GM23338 (cell line): ENCODE data around the gene ZNF74. TPM values are rescaled to one million over a fixed set of nuclear protein-coding genes. Genes with fewer than 3 reads are reported as not detected.

Experiments used
- ATAC-seq: fragments of 200-7000 bp; cut with Tn5 transposase; 3 replicates; pipeline ENCODE4 v1.9.1; 2020
- DNase-seq: peaks from one replicate; pipeline ENCODE4 v3.0.0-alpha.2; 2015; ENCODE audit warnings: low spot score
- H2AFZ ChIP-seq: fragments of 200-600 bp; sonication (generic); 2 replicates; pipeline ENCODE4 v1.8.0; 2016; ENCODE audit warnings: antibody characterized with exemption, mild to moderate bottlenecking, moderate library complexity
- H3F3A ChIP-seq: fragments of 200-600 bp; sonication (generic); replicated peaks from 2 replicates; pipeline ENCODE4 v1.8.0; 2017; ENCODE audit warnings: antibody characterized with exemption, mixed run types, low read depth
- H3K27ac ChIP-seq: fragments of 200-600 bp; sonication (generic); 2 replicates; pipeline ENCODE4 v1.6.1; 2016; ENCODE audit warnings: low read depth
- H3K27me3 ChIP-seq: fragments of 200-600 bp; sonication (generic); 2 replicates; pipeline ENCODE4 v1.8.0; 2016; ENCODE audit warnings: mild to moderate bottlenecking, mixed run types, moderate library complexity; ENCODE audit not compliant: insufficient read depth
- H3K36me3 ChIP-seq: fragments of 200-600 bp; sonication (generic); 2 replicates; pipeline ENCODE4 v1.8.0; 2016; ENCODE audit warnings: mild to moderate bottlenecking; ENCODE audit not compliant: insufficient read depth
- H3K4me1 ChIP-seq: fragments of 200-600 bp; sonication (generic); 2 replicates; pipeline ENCODE4 v1.8.0; 2016; ENCODE audit warnings: mild to moderate bottlenecking, moderate library complexity; ENCODE audit not compliant: insufficient read depth
- H3K4me2 ChIP-seq: fragments of 200-600 bp; sonication (generic); 2 replicates; pipeline ENCODE4 v1.7.1; 2017; ENCODE audit warnings: mixed run types
- H3K4me3 ChIP-seq: fragments of 200-600 bp; sonication (generic); 2 replicates; pipeline ENCODE4 v1.6.1; 2016; ENCODE audit warnings: mixed run types
- H3K79me2 ChIP-seq: fragments of 200-600 bp; sonication (generic); replicated peaks from 2 replicates; pipeline ENCODE4 v1.8.0; 2017; ENCODE audit warnings: mild to moderate bottlenecking; ENCODE audit not compliant: insufficient read depth
- H3K9me2 ChIP-seq: fragments of 200-600 bp; sonication (generic); 2 replicates; pipeline ENCODE4 v1.8.0; 2017; ENCODE audit not compliant: insufficient read depth
- H4K20me1 ChIP-seq: fragments of 200-600 bp; sonication (generic); replicated peaks from 2 replicates; pipeline ENCODE4 v1.8.0; 2017; ENCODE audit warnings: mild to moderate bottlenecking; ENCODE audit not compliant: insufficient read depth
- H3K27ac Mint-ChIP-seq: 2 replicates; pipeline ENCODE4 v1.8.0; 2020; ENCODE audit warnings: inconsistent platforms, mild to moderate bottlenecking, moderate library complexity, mixed read lengths
- H3K27me3 Mint-ChIP-seq: 3 replicates; pipeline ENCODE4 v1.8.0; 2022; ENCODE audit warnings: low read depth, mild to moderate bottlenecking, moderate library complexity, mixed read lengths, inconsistent platforms; ENCODE audit not compliant: insufficient read depth, poor library complexity
- H3K36me3 Mint-ChIP-seq: 3 replicates; pipeline ENCODE4 v1.8.0; 2021; ENCODE audit warnings: low read depth, mild to moderate bottlenecking, inconsistent platforms, moderate library complexity, mixed read lengths
- H3K4me1 Mint-ChIP-seq: 3 replicates; pipeline ENCODE4 v1.8.0; 2020; ENCODE audit warnings: mild to moderate bottlenecking, inconsistent platforms, mixed read lengths
- H3K4me3 Mint-ChIP-seq: 3 replicates; pipeline ENCODE4 v1.8.0; 2021; ENCODE audit warnings: moderate library complexity, mild to moderate bottlenecking, inconsistent platforms, mixed read lengths
- H3K9me3 Mint-ChIP-seq: 3 replicates; pipeline ENCODE4 v1.8.0; 2020; ENCODE audit warnings: moderate library complexity, mild to moderate bottlenecking, inconsistent platforms, mixed read lengths
- CREB1 ChIP-seq: fragments of 250-450 bp; sonication (Bioruptor Pico); IDR thresholded peaks from 2 replicates; pipeline ENCODE4 v1.5.0; 2020; ENCODE audit warnings: low read depth, mild to moderate bottlenecking, moderate library complexity
- EZH2 ChIP-seq: fragments of 200-600 bp; sonication (generic); IDR thresholded peaks from one replicate; pipeline ENCODE4 v1.8.0; 2017; ENCODE audit warnings: antibody characterized with exemption, mild to moderate bottlenecking, low read depth; ENCODE audit not compliant: unreplicated experiment
- EZH2phosphoT487 ChIP-seq: fragments of 200-600 bp; sonication (generic); IDR thresholded peaks from one replicate; pipeline ENCODE4 v1.8.1; 2018; ENCODE audit warnings: antibody characterized with exemption; ENCODE audit not compliant: unreplicated experiment
- NANOG ChIP-seq: IDR thresholded peaks from 2 replicates; pipeline ENCODE4 v1.6.1; 2016; ENCODE audit warnings: antibody characterized with exemption, borderline replicate concordance
- STAT1 ChIP-seq: IDR thresholded peaks from one replicate; pipeline ENCODE4 v1.6.1; 2016; ENCODE audit warnings: antibody characterized with exemption; ENCODE audit not compliant: unreplicated experiment
- ZNF114 ChIP-seq: fragments of 250-450 bp; sonication (Bioruptor Pico); IDR thresholded peaks from 2 replicates; pipeline ENCODE4 v1.5.0; 2020; ENCODE audit warnings: mild to moderate bottlenecking, moderate library complexity
- ZNF331 ChIP-seq: fragments of 250-450 bp; sonication (Bioruptor Pico); IDR thresholded peaks from 2 replicates; pipeline ENCODE4 v1.5.0; 2020; ENCODE audit warnings: low read depth, mild to moderate bottlenecking, moderate library complexity
- polyA plus RNA-seq: library from polyadenylated mRNA; unstranded; fragments of >200 nt; fragmentation: Nextera tagmentation; extraction: Ambion mirVana; gene quantifications from 2 replicates; pipeline ENCODE4 v1.2.1, GENCODE V29; 2016
- total RNA-seq: library from RNA; depleted of rRNA; stranded (reverse); fragments of >200 nt; shearing (Covaris generic); gene quantifications from 2 replicates; pipeline ENCODE4 v1.2.3, GENCODE V29; 2014
- TF ChIP-seq, protein P1 (sequence below): IDR thresholded peaks from one replicate; pipeline ENCODE4 v1.6.1; 2018; ENCODE audit warnings: antibody characterized with exemption; ENCODE audit not compliant: unreplicated experiment
- TF ChIP-seq, protein P2 (sequence below), 2 experiments: fragments of 200-600 bp in 1 of 2; sonication (generic) in 1 of 2; conservative IDR thresholded peaks; 2 replicates each; pipeline versions ENCODE4 v1.5.1 to v1.6.1; 2016 to 2017; ENCODE audit warnings: antibody characterized with exemption in 2 of 2, low read depth in 2 of 2, mild to moderate bottlenecking in 2 of 2, moderate library complexity in 1 of 2
- TF ChIP-seq, protein P3 (sequence below): fragments of 250-450 bp; sonication (Bioruptor Pico); IDR thresholded peaks from 2 replicates; pipeline ENCODE4 v1.5.0; 2020; ENCODE audit warnings: mild to moderate bottlenecking, moderate library complexity

The ZNF74 gene
- total and polyA plus RNA-seq, 2 experiments from 2014 or later, result 16.1 to 94.0 TPM

DNA sequence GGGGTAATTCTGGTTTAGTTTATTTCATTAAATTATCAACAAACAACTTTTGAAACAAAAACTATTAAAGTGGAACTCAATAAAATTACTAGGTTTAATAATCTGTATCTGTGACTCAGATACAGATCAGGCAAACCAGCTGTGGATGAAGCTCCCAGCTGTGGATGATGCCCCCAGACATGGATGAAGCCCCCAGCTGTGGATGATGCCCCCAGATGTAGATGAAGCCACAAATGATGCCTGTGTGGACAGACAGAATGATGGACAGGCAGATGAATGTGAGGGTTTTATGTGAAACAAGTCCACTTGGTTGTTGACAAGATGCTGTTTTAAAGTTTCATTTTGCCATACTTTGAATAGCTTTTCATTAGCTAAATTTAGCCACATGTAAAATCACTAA lies 5.8 kb upstream of the ZNF74 start (continued):
- TF ChIP-seq, protein P1, sequence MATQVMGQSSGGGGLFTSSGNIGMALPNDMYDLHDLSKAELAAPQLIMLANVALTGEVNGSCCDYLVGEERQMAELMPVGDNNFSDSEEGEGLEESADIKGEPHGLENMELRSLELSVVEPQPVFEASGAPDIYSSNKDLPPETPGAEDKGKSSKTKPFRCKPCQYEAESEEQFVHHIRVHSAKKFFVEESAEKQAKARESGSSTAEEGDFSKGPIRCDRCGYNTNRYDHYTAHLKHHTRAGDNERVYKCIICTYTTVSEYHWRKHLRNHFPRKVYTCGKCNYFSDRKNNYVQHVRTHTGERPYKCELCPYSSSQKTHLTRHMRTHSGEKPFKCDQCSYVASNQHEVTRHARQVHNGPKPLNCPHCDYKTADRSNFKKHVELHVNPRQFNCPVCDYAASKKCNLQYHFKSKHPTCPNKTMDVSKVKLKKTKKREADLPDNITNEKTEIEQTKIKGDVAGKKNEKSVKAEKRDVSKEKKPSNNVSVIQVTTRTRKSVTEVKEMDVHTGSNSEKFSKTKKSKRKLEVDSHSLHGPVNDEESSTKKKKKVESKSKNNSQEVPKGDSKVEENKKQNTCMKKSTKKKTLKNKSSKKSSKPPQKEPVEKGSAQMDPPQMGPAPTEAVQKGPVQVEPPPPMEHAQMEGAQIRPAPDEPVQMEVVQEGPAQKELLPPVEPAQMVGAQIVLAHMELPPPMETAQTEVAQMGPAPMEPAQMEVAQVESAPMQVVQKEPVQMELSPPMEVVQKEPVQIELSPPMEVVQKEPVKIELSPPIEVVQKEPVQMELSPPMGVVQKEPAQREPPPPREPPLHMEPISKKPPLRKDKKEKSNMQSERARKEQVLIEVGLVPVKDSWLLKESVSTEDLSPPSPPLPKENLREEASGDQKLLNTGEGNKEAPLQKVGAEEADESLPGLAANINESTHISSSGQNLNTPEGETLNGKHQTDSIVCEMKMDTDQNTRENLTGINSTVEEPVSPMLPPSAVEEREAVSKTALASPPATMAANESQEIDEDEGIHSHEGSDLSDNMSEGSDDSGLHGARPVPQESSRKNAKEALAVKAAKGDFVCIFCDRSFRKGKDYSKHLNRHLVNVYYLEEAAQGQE, result no peak
- TF ChIP-seq STAT1 (no peak), EZH2 (no peak), NANOG (no peak), EZH2phosphoT487 (no peak)
- TF ChIP-seq, protein P2, sequence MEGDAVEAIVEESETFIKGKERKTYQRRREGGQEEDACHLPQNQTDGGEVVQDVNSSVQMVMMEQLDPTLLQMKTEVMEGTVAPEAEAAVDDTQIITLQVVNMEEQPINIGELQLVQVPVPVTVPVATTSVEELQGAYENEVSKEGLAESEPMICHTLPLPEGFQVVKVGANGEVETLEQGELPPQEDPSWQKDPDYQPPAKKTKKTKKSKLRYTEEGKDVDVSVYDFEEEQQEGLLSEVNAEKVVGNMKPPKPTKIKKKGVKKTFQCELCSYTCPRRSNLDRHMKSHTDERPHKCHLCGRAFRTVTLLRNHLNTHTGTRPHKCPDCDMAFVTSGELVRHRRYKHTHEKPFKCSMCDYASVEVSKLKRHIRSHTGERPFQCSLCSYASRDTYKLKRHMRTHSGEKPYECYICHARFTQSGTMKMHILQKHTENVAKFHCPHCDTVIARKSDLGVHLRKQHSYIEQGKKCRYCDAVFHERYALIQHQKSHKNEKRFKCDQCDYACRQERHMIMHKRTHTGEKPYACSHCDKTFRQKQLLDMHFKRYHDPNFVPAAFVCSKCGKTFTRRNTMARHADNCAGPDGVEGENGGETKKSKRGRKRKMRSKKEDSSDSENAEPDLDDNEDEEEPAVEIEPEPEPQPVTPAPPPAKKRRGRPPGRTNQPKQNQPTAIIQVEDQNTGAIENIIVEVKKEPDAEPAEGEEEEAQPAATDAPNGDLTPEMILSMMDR (conservative IDR thresholded peaks at IDR 0.05; ENCODE audit: low read depth in 2 of 2), result no peak

DNA sequence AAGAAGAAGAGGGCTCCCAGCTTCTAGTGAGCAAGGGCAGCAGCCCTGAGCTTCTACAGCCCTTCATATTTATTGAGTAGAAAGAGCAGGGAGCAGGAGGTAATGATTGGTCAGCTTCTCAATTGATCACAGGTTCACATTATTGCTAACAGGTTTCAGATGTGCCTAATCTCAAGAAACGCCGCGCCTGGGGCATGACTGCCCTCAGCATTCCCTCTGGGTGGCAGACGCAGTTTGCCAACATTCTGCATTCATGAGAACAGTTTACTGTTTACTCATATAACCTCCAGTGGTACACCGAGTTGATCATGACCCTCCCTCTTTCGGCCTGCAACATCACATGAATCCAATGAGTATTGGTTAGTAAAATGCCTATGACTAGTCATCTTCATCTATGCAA lies 4.7 kb upstream of the ZNF74 start:
- Histone ChIP-seq H3K4me3 (no peak overlapping the region), H3K9me2 (no peaks in the 10 kb centered on the region), H3F3A (peaks cover under 1% of the 10 kb centered on the region; the same call in 1 of the 2 replicates), H3K36me3 (no peaks in the 10 kb centered on the region), H3K27me3 (no peaks in the 10 kb centered on the region), H3K4me1 (peaks cover 3% of the 10 kb centered on the region; the same call in 1 of the 2 replicates), H4K20me1 (no peaks in the 10 kb centered on the region), H3K27ac (no peak overlapping the region), H3K4me2 (no peak overlapping the region), H3K79me2 (no peaks in the 10 kb centered on the region), H2AFZ (peak overlapping the region; percentile 43; the same call in 1 of the 2 replicates)
- Mint-ChIP-seq H3K36me3 (no peaks in the 10 kb centered on the region), H3K9me3 (no peaks in the 10 kb centered on the region; the same call in 2 of the 3 replicates), H3K4me3 (no peak overlapping the region), H3K27ac (no peak overlapping the region), H3K27me3 (peaks cover 6% of the 10 kb centered on the region), H3K4me1 (peaks cover 3% of the 10 kb centered on the region; the same call in 2 of the 3 replicates)
- DNase-seq, result no peak
- no peak for ATAC-seq
- no peak for TF ChIP-seq CREB1
- TF ChIP-seq, protein P1, result no peak
- no peak for TF ChIP-seq ZNF331 (CRISPR knock-in tag)
- TF ChIP-seq EZH2, result no peak
- TF ChIP-seq, protein P3, sequence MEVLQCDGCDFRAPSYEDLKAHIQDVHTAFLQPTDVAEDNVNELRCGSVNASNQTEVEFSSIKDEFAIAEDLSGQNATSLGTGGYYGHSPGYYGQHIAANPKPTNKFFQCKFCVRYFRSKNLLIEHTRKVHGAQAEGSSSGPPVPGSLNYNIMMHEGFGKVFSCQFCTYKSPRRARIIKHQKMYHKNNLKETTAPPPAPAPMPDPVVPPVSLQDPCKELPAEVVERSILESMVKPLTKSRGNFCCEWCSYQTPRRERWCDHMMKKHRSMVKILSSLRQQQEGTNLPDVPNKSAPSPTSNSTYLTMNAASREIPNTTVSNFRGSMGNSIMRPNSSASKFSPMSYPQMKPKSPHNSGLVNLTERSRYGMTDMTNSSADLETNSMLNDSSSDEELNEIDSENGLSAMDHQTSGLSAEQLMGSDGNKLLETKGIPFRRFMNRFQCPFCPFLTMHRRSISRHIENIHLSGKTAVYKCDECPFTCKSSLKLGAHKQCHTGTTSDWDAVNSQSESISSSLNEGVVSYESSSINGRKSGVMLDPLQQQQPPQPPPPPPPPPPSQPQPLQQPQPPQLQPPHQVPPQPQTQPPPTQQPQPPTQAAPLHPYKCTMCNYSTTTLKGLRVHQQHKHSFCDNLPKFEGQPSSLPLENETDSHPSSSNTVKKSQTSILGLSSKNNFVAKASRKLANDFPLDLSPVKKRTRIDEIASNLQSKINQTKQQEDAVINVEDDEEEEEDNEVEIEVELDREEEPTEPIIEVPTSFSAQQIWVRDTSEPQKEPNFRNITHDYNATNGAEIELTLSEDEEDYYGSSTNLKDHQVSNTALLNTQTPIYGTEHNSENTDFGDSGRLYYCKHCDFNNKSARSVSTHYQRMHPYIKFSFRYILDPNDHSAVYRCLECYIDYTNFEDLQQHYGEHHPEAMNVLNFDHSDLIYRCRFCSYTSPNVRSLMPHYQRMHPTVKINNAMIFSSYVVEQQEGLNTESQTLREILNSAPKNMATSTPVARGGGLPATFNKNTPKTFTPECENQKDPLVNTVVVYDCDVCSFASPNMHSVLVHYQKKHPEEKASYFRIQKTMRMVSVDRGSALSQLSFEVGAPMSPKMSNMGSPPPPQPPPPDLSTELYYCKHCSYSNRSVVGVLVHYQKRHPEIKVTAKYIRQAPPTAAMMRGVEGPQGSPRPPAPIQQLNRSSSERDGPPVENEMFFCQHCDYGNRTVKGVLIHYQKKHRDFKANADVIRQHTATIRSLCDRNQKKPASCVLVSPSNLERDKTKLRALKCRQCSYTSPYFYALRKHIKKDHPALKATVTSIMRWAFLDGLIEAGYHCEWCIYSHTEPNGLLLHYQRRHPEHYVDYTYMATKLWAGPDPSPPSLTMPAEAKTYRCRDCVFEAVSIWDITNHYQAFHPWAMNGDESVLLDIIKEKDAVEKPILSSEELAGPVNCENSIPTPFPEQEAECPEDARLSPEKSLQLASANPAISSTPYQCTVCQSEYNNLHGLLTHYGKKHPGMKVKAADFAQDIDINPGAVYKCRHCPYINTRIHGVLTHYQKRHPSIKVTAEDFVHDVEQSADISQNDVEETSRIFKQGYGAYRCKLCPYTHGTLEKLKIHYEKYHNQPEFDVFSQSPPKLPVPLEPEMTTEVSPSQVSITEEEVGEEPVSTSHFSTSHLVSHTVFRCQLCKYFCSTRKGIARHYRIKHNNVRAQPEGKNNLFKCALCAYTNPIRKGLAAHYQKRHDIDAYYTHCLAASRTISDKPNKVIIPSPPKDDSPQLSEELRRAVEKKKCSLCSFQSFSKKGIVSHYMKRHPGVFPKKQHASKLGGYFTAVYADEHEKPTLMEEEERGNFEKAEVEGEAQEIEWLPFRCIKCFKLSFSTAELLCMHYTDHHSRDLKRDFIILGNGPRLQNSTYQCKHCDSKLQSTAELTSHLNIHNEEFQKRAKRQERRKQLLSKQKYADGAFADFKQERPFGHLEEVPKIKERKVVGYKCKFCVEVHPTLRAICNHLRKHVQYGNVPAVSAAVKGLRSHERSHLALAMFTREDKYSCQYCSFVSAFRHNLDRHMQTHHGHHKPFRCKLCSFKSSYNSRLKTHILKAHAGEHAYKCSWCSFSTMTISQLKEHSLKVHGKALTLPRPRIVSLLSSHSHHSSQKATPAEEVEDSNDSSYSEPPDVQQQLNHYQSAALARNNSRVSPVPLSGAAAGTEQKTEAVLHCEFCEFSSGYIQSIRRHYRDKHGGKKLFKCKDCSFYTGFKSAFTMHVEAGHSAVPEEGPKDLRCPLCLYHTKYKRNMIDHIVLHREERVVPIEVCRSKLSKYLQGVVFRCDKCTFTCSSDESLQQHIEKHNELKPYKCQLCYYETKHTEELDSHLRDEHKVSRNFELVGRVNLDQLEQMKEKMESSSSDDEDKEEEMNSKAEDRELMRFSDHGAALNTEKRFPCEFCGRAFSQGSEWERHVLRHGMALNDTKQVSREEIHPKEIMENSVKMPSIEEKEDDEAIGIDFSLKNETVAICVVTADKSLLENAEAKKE (CRISPR knock-in tag), result no peak
- TF ChIP-seq ZNF114 (CRISPR knock-in tag), result no peak
- TF ChIP-seq NANOG, result no peak
- no peak for TF ChIP-seq STAT1
